HFFc6 (cell line): Measurements from ENCODE around the gene UNK. TPM values are rescaled to one million over a fixed set of nuclear protein-coding genes. Genes with fewer than 3 reads are reported as not detected.

Experiments used
- DNase-seq: peaks from one replicate; pipeline ENCODE4 v3.0.0-alpha.2; 2018
- H3K27ac Mint-ChIP-seq: 2 replicates; pipeline ENCODE4 v1.8.0; 2020; ENCODE audit warnings: mild to moderate bottlenecking, mixed read lengths
- H3K27me3 Mint-ChIP-seq: 2 replicates; pipeline ENCODE4 v1.8.0; 2021; ENCODE audit warnings: mild to moderate bottlenecking, moderate library complexity, mixed read lengths; ENCODE audit not compliant: insufficient read depth
- H3K36me3 Mint-ChIP-seq: 2 replicates; pipeline ENCODE4 v1.8.0; 2021; ENCODE audit warnings: low read depth, mixed read lengths
- H3K4me1 Mint-ChIP-seq: 2 replicates; pipeline ENCODE4 v1.8.0; 2020; ENCODE audit warnings: low read depth, mixed read lengths
- H3K4me3 Mint-ChIP-seq: 2 replicates; pipeline ENCODE4 v1.8.0; 2020; ENCODE audit warnings: mild to moderate bottlenecking, moderate library complexity, mixed read lengths
- H3K9me3 Mint-ChIP-seq: 2 replicates; pipeline ENCODE4 v1.8.0; 2020; ENCODE audit warnings: mild to moderate bottlenecking, mixed read lengths
- total RNA-seq, 6 experiments: library from RNA; stranded (reverse); fragmentation: NEBNext Ultra II Directional; extraction: Animal tissue kit (Norgen Biotek cat#: 25700); gene quantifications; 2 replicates in 1 of 6; 3 replicates in 5 of 6; pipeline ENCODE4 v1.2.3, GENCODE V29; 2021
- TF ChIP-seq, protein P1 (sequence below): fragments of 200-600 bp; sonication (generic); IDR thresholded peaks from 2 replicates; pipeline ENCODE4 v1.5.0; 2021; ENCODE audit warnings: antibody characterized with exemption, mild to moderate bottlenecking

Gene UNK
- total RNA-seq, 6 experiments from 2014 or later: 12.7 to 18.6 (median 16.2) TPM

DNA sequence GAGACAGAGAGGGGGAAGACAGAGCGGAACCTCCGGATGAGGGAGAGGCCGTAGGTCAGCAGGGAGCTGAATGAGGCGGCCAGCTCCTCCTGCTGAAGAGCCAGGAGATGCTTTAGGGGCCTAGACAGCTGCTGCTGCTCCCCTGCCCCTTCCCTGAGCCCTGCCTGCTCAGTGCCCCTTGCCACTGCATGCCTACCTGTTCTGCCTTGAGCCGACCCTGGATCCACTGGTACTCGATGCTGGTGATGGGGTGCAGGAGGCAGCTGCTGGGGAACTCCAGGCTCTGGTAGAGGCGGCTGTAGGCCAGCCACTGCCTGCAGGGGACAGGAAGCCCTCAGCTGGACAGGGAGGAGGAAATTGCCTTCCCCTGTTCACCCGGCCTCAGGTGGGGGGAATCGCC is 52.0 kb downstream of the UNK start:
- no peaks in the 10 kb centered on the region for H3K9me3 Mint-ChIP-seq

DNA sequence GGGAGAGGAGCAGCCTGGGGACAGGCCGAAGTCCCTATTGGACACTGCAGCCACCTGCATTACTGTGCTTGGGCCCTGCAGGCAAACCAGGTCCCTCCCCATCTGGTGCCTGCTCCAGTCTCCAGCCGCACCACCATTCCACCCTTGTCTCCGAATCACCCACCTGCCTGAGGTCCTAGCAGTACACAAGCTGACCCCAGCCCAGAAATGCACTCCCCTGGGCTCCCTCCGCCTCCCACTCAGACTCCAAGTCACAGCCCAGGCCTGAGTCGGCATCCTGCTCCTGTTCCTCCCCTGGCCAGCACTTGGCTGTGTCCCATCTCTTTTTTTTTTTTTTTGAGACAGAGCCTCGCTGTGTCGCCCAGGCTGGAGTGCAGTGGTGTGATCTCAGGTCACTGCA is 53.3 kb downstream of the UNK start:
- Mint-ChIP-seq H3K27ac (no peak overlapping the region), H3K4me1 (no peaks in the 10 kb centered on the region), H3K4me3 (no peak overlapping the region), H3K36me3 (no peaks in the 10 kb centered on the region), H3K9me3 (no peaks in the 10 kb centered on the region), H3K27me3 (peaks cover 2% of the 10 kb centered on the region)
- TF ChIP-seq, protein P1, sequence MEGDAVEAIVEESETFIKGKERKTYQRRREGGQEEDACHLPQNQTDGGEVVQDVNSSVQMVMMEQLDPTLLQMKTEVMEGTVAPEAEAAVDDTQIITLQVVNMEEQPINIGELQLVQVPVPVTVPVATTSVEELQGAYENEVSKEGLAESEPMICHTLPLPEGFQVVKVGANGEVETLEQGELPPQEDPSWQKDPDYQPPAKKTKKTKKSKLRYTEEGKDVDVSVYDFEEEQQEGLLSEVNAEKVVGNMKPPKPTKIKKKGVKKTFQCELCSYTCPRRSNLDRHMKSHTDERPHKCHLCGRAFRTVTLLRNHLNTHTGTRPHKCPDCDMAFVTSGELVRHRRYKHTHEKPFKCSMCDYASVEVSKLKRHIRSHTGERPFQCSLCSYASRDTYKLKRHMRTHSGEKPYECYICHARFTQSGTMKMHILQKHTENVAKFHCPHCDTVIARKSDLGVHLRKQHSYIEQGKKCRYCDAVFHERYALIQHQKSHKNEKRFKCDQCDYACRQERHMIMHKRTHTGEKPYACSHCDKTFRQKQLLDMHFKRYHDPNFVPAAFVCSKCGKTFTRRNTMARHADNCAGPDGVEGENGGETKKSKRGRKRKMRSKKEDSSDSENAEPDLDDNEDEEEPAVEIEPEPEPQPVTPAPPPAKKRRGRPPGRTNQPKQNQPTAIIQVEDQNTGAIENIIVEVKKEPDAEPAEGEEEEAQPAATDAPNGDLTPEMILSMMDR: no peak
- no peak for DNase-seq

More for the DNA sequence above, 52.0 kb downstream of the UNK start:
- Mint-ChIP-seq H3K4me3 (no peak overlapping the region), H3K27ac (no peak overlapping the region), H3K27me3 (peaks cover 2% of the 10 kb centered on the region), H3K36me3 (no peaks in the 10 kb centered on the region), H3K4me1 (peaks cover 8% of the 10 kb centered on the region)
- TF ChIP-seq, protein P1: no peak
- no peak for DNase-seq

DNA sequence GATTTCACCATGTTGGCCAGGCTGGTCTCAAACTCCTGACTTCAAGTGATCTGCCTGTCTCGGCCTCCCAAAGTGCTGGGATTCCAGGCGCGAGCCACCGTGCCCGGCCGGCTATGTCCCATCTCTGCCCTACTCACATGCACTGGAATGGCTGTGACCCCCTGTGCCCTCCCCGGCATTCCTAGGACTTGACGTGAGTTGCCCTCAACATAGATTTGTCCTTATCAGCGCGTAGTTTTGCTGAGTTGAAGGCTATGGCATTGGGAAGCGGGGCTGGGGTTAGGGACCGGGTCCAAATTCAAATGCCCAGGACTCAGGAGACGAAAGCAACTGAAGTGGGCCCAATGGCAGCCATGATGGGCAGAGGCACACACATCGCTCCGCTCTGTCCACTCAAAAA is 53.8 kb downstream of the UNK start:
- Mint-ChIP-seq H3K27ac (no peak overlapping the region), H3K4me3 (no peak overlapping the region), H3K4me1 (no peaks in the 10 kb centered on the region), H3K9me3 (no peaks in the 10 kb centered on the region), H3K36me3 (no peaks in the 10 kb centered on the region), H3K27me3 (peaks cover 2% of the 10 kb centered on the region)
- DNase-seq: no peak
- TF ChIP-seq, protein P1: no peak

DNA sequence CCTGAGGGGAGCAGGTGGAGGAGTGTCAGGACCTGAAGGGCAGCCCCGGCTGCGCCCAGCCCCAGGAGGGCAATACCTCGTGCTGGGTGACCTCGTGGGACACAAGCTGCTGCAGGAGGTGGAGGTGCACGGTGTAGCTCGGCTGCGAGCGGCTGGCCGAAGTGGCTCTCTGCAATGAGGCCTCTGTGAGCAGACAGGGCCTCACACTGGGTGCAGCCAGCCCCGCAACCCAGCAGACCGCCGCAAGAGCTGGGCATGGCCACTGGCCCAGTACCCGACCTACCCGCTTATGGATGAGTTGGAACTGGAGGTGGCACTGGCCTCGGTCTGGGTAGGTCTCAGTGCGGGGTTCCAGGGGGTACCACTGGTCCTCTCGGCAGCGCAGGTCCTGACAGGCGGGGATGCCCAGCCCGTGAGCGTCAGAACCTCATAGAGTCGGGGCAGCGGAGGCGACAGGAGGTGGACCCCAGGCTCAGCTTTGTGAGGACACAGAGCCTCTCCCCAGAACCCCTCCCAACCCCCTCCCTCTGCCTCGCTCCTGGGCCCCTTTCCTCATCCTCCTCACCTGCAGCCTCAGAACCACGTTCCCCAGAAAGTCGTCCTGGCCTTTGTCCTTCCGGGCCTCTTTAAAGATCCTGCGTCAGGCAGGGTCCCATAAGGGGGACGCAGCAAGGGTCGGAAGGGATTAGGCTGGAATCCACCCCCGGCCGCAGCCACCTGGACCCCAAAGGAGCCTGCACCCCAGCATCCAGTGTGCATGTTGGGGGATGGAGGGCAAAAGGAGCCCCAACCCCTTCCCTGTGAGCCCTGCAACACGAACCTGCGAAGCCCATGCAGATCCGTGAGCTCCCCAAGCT is 55.6 kb downstream of the UNK start:
- no peak for DNase-seq
- Mint-ChIP-seq H3K4me3 (no peak overlapping the region), H3K9me3 (no peaks in the 10 kb centered on the region), H3K27ac (no peak overlapping the region), H3K27me3 (peaks cover 2% of the 10 kb centered on the region), H3K4me1 (peaks cover 2% of the 10 kb centered on the region; the same call in 1 of the 2 replicates), H3K36me3 (no peaks in the 10 kb centered on the region)
- TF ChIP-seq, protein P1: no peak

DNA sequence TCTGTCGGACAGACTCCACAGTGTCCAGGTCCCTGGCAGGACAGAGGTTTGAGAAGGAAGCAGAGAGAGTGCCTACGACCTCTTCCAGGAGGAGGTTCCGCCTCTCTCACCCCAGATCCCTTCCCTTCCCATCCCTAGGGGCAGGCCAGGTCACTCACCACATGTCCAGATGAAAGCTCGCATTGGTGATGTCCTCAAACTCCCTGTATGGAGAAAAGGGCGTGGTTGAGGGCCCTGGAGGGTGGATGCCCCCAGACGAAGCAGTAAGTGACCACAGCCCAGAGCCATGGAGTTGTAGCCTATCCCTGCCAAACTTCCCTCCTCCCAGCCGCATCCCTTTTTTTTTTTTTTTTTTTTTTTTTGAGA is 56.2 kb downstream of the UNK start:
- Mint-ChIP-seq H3K36me3 (no peaks in the 10 kb centered on the region), H3K4me1 (peaks cover 5% of the 10 kb centered on the region; the same call in 1 of the 2 replicates), H3K27me3 (peaks cover 2% of the 10 kb centered on the region), H3K9me3 (no peaks in the 10 kb centered on the region), H3K27ac (no peak overlapping the region), H3K4me3 (no peak overlapping the region)
- TF ChIP-seq, protein P1: no peak
- no peak for DNase-seq
